Pancreas (tissue), 10 donors: Measurements from ENCODE around the gene CFB. TPM values are rescaled to one million over a fixed set of nuclear protein-coding genes. Genes with fewer than 3 reads are reported as not detected.
A peak's percentile ranks its signal among the peaks of the same experiment; 100 is the strongest.

Source experiments
- ATAC-seq, 4 donors: fragments of 200-7000 bp; cut with Tn5 transposase; one replicate each; pipeline versions ENCODE4 v1.8.0 to v1.9.1; 2020; ENCODE audit warnings: mild to moderate bottlenecking in 4 of 4, moderate library complexity in 4 of 4
- DNase-seq, 6 donors: peaks; one replicate each; pipeline ENCODE4 v3.0.0-alpha.2; 2020
- FAIRE-seq: peaks from 2 replicates; lab custom pipeline; 2012; peaks lifted over from hg19 to GRCh38; lab: Jason Lieb, UNC
- H3K27ac ChIP-seq, 4 donors: fragments of 200-600 bp; sonication (generic); 1 replicate in 3 of 4; 2 replicates in 1 of 4; pipeline versions ENCODE4 v1.5.0 to v1.8.0; 2020
- H3K27me3 ChIP-seq, 4 donors: fragments of 200-600 bp; one replicate each; pipeline ENCODE4 v1.8.0; 2021
- H3K36me3 ChIP-seq, 3 donors: fragments of 200-600 bp; sonication (generic) in 1 of 3; one replicate each; pipeline versions ENCODE4 v1.5.0 to v1.8.0; 2020 to 2021
- H3K4me1 ChIP-seq, 3 donors: fragments of 200-600 bp; one replicate each; pipeline ENCODE4 v1.8.0; 2021
- H3K4me3 ChIP-seq, 4 donors: fragments of 200-600 bp; sonication (generic) in 2 of 4; one replicate each; pipeline versions ENCODE4 v1.5.0 to v1.8.0; 2020 to 2021
- H3K9me3 ChIP-seq, 4 donors: fragments of 200-600 bp; one replicate each; pipeline ENCODE4 v1.8.0; 2021
- WGBS, 2 donors: extraction: QIAGEN DNeasy Blood & Tissue Kit; methylation state at CpG; one replicate each; pipeline ENCODE4 v1.1.7; 2013; 5-methylcytosine and 5-hydroxymethylcytosine counted together
- intact Hi-C, 3 donors: fragments of 100-400 bp; cut with DNase I; formaldehyde crosslinking; loops; one replicate each; pipeline versions ENCODE4 v1.11.1 to v1.14.2; 2022
- polyA plus RNA-seq, 2 donors: library from polyadenylated mRNA; stranded (reverse); fragments of 200-250 nt; gene quantifications; one replicate each; pipeline ENCODE4 v1.2.3, GENCODE V29; 2013
- total RNA-seq, 6 donors: library from RNA; stranded (reverse); fragmentation: NEBNext Ultra II Directional in 4 of 6; extraction: Animal tissue kit (Norgen Biotek cat#: 25700) in 4 of 6; gene quantifications; one replicate each; pipeline versions ENCODE4 v1.2.1 to v1.2.4, GENCODE V29; 2021 to 2023
- TF ChIP-seq, protein P1 (sequence below), 4 donors: fragments of 200-600 bp; sonication (generic) in 3 of 4; IDR thresholded peaks; one replicate each; pipeline versions ENCODE4 v1.5.0 to v1.8.0; 2021; ENCODE audit warnings: antibody characterized with exemption in 4 of 4
- donor health status: healthy with polysubstance abuse.
- donor health status: DM: no; HTN: no; CAD: no; lungs with moderate emphysema.
- donor health status: DM: no; HTN: no; CAD: no.
- donor health status: control.
- donor health status: control.
- donor health status: Bipolar disorder and iron deficiency.
- donor health status: DM: yes; HTN: yes; CAD: no.
- donor health status: DM: no; HTN: no; CAD: no.
- donor health status: DM: no; HTN: no; CAD: no.
- donor health status: DM: yes; HTN: yes; CAD: no.

Gene CFB
- total and polyA plus RNA-seq, 8 donors, result 23.4 to 330 (median 86.8) TPM

DNA sequence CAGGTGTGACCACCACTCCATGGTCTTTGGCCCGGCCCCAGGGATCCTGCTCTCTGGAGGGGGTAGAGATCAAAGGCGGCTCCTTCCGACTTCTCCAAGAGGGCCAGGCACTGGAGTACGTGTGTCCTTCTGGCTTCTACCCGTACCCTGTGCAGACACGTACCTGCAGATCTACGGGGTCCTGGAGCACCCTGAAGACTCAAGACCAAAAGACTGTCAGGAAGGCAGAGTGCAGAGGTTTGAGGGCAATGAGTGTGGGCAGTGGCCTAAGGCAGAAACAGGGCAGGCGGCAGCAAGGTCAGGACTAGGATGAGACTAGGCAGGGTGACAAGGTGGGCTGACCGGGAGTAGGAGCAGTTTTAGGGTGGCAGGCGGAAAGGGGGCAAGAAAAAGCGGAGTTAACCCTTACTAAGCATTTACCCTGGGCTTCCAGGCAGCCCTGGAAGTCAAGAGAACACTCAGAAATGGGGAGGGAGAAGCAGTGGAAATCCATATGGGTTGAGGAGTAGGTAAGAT lies 533 bp downstream of the CFB start:
- Histone ChIP-seq H3K9me3 (no peaks in the 10 kb centered on the region), H3K27me3 (no peaks in the 10 kb centered on the region), H3K36me3 (no peaks in the 10 kb centered on the region), H3K4me1 (peaks cover 0 to 9% (median 0%) of the 10 kb centered on the region in 3 donors), H3K4me3 (peak overlapping the region in 2 of 4 donors; percentile 2 to 42), H3K27ac (peak overlapping the region; percentile 51 to 85 (median 70))
- WGBS, 2 donors, result 58 to 62% methylated on average over 11 of the region's 11 CpGs
- intact Hi-C loops, result no loop called here
- FAIRE-seq (no peak), DNase-seq (no peak), ATAC-seq (peak in 2 of 4 donors; percentile 1 to 7)
- TF ChIP-seq, protein P1, sequence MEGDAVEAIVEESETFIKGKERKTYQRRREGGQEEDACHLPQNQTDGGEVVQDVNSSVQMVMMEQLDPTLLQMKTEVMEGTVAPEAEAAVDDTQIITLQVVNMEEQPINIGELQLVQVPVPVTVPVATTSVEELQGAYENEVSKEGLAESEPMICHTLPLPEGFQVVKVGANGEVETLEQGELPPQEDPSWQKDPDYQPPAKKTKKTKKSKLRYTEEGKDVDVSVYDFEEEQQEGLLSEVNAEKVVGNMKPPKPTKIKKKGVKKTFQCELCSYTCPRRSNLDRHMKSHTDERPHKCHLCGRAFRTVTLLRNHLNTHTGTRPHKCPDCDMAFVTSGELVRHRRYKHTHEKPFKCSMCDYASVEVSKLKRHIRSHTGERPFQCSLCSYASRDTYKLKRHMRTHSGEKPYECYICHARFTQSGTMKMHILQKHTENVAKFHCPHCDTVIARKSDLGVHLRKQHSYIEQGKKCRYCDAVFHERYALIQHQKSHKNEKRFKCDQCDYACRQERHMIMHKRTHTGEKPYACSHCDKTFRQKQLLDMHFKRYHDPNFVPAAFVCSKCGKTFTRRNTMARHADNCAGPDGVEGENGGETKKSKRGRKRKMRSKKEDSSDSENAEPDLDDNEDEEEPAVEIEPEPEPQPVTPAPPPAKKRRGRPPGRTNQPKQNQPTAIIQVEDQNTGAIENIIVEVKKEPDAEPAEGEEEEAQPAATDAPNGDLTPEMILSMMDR (IDR thresholded peaks at IDR 0.05), result no peak

DNA sequence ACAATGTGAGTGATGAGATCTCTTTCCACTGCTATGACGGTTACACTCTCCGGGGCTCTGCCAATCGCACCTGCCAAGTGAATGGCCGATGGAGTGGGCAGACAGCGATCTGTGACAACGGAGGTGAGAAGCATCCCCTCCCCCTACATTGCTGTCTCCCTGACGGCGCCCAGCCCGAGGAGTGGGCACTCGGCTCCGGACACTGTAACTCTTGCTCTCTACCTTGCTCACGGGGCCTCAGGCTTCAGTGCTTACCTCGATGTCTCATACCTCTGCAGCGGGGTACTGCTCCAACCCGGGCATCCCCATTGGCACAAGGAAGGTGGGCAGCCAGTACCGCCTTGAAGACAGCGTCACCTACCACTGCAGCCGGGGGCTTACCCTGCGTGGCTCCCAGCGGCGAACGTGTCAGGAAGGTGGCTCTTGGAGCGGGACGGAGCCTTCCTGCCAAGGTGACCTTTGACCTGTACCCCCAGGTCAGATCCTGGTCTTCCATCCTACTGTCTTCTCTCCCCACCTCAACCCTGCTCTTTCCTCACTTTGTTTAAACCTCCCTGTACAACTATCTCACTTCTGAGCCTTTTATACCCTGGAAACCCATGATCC lies 1.3 kb downstream of the CFB start:
- H3K4me1 ChIP-seq, result peaks cover 0 to 9% (median 0%) of the 10 kb centered on the region in 3 donors
- H3K36me3 ChIP-seq, result no peaks in the 10 kb centered on the region
- no peaks in the 10 kb centered on the region for H3K9me3 ChIP-seq
- H3K27me3 ChIP-seq, result no peaks in the 10 kb centered on the region
- intact Hi-C loops, result no loop called here
- TF ChIP-seq, protein P1 (IDR thresholded peaks at IDR 0.05), result no peak
- peak overlapping the region in 2 of 4 donors; percentile 85 for H3K27ac ChIP-seq
- ATAC-seq (no peak), FAIRE-seq (no peak), DNase-seq (no peak)
- 68 to 81% methylated on average over 21 to 24 of the region's 24 CpGs for WGBS, 2 donors
- H3K4me3 ChIP-seq, result peak overlapping the region in 1 of 4 donors; percentile 42

DNA sequence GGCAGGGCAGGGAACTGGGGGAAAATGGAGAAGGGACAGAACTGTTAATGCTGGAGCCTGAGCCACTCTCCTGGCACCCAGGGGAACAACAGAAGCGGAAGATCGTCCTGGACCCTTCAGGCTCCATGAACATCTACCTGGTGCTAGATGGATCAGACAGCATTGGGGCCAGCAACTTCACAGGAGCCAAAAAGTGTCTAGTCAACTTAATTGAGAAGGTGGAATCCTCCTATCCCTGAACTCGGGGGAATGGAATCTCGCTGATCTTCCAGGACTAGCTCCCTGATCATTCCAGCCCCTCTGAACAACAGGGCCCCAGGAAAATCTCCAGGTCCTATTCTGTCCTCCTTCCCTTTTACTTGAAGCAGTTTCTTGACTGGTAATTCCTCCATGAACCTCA lies 2.0 kb downstream of the CFB start:
- Histone ChIP-seq H3K27ac (no peak overlapping the region), H3K27me3 (no peaks in the 10 kb centered on the region), H3K4me3 (no peak overlapping the region), H3K4me1 (peaks cover 0 to 9% (median 0%) of the 10 kb centered on the region in 3 donors), H3K36me3 (peaks cover 0 to 4% (median 3%) of the 10 kb centered on the region in 3 donors), H3K9me3 (no peaks in the 10 kb centered on the region)
- intact Hi-C loops, result no loop called here
- no peak for FAIRE-seq
- no peak for DNase-seq
- 52 to 75% methylated on average over 4 of the region's 4 CpGs for WGBS, 2 donors
- TF ChIP-seq, protein P1 (IDR thresholded peaks at IDR 0.05), result no peak
- no peak for ATAC-seq

DNA sequence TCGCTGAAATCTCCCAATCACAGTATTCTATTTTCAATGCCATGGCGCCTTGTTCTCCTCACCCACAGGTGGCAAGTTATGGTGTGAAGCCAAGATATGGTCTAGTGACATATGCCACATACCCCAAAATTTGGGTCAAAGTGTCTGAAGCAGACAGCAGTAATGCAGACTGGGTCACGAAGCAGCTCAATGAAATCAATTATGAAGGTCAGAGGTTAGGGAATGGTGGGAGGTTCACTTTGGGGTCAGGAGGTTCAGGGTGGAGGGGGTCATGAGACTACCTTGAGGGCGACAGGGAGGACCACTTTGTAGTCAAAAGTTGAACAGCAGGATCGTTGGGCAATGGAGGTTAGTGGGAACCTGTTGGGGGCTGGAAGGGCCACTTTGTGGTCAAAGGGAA lies 2.4 kb downstream of the CFB start:
- 53 to 55% methylated on average over 5 of the region's 5 CpGs for WGBS, 2 donors
- Histone ChIP-seq H3K27me3 (no peaks in the 10 kb centered on the region), H3K9me3 (no peaks in the 10 kb centered on the region), H3K4me3 (no peak overlapping the region), H3K36me3 (peaks cover 0 to 8% (median 3%) of the 10 kb centered on the region in 3 donors), H3K27ac (no peak overlapping the region), H3K4me1 (peaks cover 0 to 9% (median 0%) of the 10 kb centered on the region in 3 donors)
- FAIRE-seq (no peak), ATAC-seq (no peak), DNase-seq (no peak)
- TF ChIP-seq, protein P1 (IDR thresholded peaks at IDR 0.05), result no peak
- intact Hi-C loops, result no loop called here
